ENCODE data around the gene PRSS12. TPM values are rescaled to one million over a fixed set of nuclear protein-coding genes. Genes with fewer than 3 reads are reported as not detected.

Gene PRSS12
- total and polyA plus RNA-seq, 2 experiments from 2014 or later, result 5.5 to 12.9 TPM

DNA sequence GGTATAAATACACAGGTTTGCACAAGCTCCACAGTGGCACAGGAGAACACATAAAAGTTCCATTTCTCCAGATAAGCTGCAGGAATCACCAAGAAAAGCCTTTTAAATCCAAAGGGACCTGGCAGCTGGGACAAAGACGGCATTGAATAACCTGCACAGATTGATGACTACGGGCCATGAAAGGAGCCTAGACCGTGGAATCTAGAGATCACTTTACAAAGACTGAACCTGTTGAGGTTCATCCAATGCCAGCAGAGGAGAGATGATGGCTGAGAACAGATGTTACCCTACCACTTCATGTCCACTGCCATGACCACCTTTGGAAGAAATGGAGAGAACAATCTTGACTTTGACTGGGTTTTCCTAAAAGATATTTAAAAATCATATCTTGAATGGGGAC lies 88.7 kb downstream of the PRSS12 start (continued):
- TF ChIP-seq, protein P1, sequence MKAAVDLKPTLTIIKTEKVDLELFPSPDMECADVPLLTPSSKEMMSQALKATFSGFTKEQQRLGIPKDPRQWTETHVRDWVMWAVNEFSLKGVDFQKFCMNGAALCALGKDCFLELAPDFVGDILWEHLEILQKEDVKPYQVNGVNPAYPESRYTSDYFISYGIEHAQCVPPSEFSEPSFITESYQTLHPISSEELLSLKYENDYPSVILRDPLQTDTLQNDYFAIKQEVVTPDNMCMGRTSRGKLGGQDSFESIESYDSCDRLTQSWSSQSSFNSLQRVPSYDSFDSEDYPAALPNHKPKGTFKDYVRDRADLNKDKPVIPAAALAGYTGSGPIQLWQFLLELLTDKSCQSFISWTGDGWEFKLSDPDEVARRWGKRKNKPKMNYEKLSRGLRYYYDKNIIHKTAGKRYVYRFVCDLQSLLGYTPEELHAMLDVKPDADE (IDR thresholded peaks at IDR 0.05), result no peak
- TF ChIP-seq, protein P2, sequence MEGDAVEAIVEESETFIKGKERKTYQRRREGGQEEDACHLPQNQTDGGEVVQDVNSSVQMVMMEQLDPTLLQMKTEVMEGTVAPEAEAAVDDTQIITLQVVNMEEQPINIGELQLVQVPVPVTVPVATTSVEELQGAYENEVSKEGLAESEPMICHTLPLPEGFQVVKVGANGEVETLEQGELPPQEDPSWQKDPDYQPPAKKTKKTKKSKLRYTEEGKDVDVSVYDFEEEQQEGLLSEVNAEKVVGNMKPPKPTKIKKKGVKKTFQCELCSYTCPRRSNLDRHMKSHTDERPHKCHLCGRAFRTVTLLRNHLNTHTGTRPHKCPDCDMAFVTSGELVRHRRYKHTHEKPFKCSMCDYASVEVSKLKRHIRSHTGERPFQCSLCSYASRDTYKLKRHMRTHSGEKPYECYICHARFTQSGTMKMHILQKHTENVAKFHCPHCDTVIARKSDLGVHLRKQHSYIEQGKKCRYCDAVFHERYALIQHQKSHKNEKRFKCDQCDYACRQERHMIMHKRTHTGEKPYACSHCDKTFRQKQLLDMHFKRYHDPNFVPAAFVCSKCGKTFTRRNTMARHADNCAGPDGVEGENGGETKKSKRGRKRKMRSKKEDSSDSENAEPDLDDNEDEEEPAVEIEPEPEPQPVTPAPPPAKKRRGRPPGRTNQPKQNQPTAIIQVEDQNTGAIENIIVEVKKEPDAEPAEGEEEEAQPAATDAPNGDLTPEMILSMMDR (conservative IDR thresholded peaks at IDR 0.05; ENCODE audit: low read depth in 2 of 2), result no peak
- TF ChIP-seq EZH2phosphoT487 (IDR thresholded peaks at IDR 0.05; ENCODE audit: unreplicated experiment) (no peak), ZNF331 (CRISPR knock-in tag; IDR thresholded peaks at IDR 0.05; ENCODE audit: low read depth) (no peak), POLR2AphosphoS5 (IDR thresholded peaks at IDR 0.05; ENCODE audit: low read depth) (no peak), EZH2 (IDR thresholded peaks at IDR 0.05; ENCODE audit: low read depth, unreplicated experiment) (no peak)

DNA sequence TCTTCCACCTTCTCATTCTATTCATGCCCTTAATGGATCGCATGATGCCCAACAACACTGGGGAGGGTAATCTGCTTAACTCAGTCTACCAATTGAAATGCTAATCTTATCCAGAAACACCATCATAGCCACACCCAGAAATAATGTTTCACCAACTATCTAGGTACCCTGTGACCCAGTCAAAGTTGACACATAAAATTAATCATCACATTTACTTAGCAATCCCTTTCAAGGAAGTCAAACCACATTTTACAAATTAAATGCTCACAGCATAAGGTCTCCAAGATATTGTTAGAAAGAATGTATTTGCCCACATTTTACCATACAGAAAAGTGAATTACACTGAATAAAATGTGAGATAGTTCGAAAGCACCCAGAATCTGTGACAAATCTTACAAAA lies 92.5 kb downstream of the PRSS12 start:
- H3K27me3 ChIP-seq (ENCODE audit: insufficient read depth), result peaks cover 5% of the 10 kb centered on the region; the same call in 1 of the 2 replicates
- Mint-ChIP-seq H3K27ac (no peak overlapping the region), H3K4me1 (no peaks in the 10 kb centered on the region), H3K9me3 (no peaks in the 10 kb centered on the region), H3K4me3 (no peak overlapping the region), H3K36me3 (ENCODE audit: low read depth) (no peaks in the 10 kb centered on the region), H3K27me3 (ENCODE audit: insufficient read depth, low read depth, poor library complexity) (peaks cover 3% of the 10 kb centered on the region)
- no peaks in the 10 kb centered on the region for H3K36me3 ChIP-seq (ENCODE audit: insufficient read depth)
- H3K4me2 ChIP-seq, result no peak overlapping the region
- H3K79me2 ChIP-seq (replicated peaks; ENCODE audit: insufficient read depth), result no peaks in the 10 kb centered on the region
- H3F3A ChIP-seq (replicated peaks; ENCODE audit: low read depth), result no peaks in the 10 kb centered on the region
- H3K4me1 ChIP-seq (ENCODE audit: insufficient read depth), result 0 out of 2 replicates have a peak, but pooled peaks cover 5% of the 10 kb centered on the region
- H3K27ac ChIP-seq (ENCODE audit: low read depth), result no peak overlapping the region
- peaks cover 6% of the 10 kb centered on the region for H3K9me2 ChIP-seq (ENCODE audit: insufficient read depth)
- DNase-seq (ENCODE audit: low spot score), result no peak
- H4K20me1 ChIP-seq (replicated peaks; ENCODE audit: insufficient read depth), result no peaks in the 10 kb centered on the region
- no peak overlapping the region for H2AFZ ChIP-seq
- ATAC-seq, result no peak
- H3K4me3 ChIP-seq, result no peak overlapping the region
- no peak for TF ChIP-seq STAT1 (IDR thresholded peaks at IDR 0.05; ENCODE audit: unreplicated experiment)
- TF ChIP-seq EZH2 (IDR thresholded peaks at IDR 0.05; ENCODE audit: low read depth, unreplicated experiment), result no peak
- no peak for TF ChIP-seq NANOG (IDR thresholded peaks at IDR 0.05; ENCODE audit: borderline replicate concordance)
- no peak for TF ChIP-seq JUNB (IDR thresholded peaks at IDR 0.05; ENCODE audit: unreplicated experiment)
- TF ChIP-seq, protein P2 (conservative IDR thresholded peaks at IDR 0.05; ENCODE audit: low read depth in 2 of 2), result no peak
- TF ChIP-seq EZH2phosphoT487 (IDR thresholded peaks at IDR 0.05; ENCODE audit: unreplicated experiment), result no peak
- TF ChIP-seq, protein P3, sequence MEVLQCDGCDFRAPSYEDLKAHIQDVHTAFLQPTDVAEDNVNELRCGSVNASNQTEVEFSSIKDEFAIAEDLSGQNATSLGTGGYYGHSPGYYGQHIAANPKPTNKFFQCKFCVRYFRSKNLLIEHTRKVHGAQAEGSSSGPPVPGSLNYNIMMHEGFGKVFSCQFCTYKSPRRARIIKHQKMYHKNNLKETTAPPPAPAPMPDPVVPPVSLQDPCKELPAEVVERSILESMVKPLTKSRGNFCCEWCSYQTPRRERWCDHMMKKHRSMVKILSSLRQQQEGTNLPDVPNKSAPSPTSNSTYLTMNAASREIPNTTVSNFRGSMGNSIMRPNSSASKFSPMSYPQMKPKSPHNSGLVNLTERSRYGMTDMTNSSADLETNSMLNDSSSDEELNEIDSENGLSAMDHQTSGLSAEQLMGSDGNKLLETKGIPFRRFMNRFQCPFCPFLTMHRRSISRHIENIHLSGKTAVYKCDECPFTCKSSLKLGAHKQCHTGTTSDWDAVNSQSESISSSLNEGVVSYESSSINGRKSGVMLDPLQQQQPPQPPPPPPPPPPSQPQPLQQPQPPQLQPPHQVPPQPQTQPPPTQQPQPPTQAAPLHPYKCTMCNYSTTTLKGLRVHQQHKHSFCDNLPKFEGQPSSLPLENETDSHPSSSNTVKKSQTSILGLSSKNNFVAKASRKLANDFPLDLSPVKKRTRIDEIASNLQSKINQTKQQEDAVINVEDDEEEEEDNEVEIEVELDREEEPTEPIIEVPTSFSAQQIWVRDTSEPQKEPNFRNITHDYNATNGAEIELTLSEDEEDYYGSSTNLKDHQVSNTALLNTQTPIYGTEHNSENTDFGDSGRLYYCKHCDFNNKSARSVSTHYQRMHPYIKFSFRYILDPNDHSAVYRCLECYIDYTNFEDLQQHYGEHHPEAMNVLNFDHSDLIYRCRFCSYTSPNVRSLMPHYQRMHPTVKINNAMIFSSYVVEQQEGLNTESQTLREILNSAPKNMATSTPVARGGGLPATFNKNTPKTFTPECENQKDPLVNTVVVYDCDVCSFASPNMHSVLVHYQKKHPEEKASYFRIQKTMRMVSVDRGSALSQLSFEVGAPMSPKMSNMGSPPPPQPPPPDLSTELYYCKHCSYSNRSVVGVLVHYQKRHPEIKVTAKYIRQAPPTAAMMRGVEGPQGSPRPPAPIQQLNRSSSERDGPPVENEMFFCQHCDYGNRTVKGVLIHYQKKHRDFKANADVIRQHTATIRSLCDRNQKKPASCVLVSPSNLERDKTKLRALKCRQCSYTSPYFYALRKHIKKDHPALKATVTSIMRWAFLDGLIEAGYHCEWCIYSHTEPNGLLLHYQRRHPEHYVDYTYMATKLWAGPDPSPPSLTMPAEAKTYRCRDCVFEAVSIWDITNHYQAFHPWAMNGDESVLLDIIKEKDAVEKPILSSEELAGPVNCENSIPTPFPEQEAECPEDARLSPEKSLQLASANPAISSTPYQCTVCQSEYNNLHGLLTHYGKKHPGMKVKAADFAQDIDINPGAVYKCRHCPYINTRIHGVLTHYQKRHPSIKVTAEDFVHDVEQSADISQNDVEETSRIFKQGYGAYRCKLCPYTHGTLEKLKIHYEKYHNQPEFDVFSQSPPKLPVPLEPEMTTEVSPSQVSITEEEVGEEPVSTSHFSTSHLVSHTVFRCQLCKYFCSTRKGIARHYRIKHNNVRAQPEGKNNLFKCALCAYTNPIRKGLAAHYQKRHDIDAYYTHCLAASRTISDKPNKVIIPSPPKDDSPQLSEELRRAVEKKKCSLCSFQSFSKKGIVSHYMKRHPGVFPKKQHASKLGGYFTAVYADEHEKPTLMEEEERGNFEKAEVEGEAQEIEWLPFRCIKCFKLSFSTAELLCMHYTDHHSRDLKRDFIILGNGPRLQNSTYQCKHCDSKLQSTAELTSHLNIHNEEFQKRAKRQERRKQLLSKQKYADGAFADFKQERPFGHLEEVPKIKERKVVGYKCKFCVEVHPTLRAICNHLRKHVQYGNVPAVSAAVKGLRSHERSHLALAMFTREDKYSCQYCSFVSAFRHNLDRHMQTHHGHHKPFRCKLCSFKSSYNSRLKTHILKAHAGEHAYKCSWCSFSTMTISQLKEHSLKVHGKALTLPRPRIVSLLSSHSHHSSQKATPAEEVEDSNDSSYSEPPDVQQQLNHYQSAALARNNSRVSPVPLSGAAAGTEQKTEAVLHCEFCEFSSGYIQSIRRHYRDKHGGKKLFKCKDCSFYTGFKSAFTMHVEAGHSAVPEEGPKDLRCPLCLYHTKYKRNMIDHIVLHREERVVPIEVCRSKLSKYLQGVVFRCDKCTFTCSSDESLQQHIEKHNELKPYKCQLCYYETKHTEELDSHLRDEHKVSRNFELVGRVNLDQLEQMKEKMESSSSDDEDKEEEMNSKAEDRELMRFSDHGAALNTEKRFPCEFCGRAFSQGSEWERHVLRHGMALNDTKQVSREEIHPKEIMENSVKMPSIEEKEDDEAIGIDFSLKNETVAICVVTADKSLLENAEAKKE (CRISPR knock-in tag; IDR thresholded peaks at IDR 0.05), result no peak
- TF ChIP-seq CREB1 (CRISPR knock-in tag; IDR thresholded peaks at IDR 0.05; ENCODE audit: low read depth), result no peak

Measured in GM23338 (cell line).